HUDEP-2 (cell line): ENCODE results near the gene SIL1.

Source experiments
- DNase-seq, 76 experiments: peaks; one replicate each; lab custom pipeline; 2025; ENCODE audit not compliant: unreplicated experiment in 76 of 76; lab: John Stamatoyannopoulos, UW

SIL1 gene

GRCh38 chr5:139147483-139148087 is 50.6 kb downstream of the SIL1 start:
- no peak for DNase-seq

DNA sequence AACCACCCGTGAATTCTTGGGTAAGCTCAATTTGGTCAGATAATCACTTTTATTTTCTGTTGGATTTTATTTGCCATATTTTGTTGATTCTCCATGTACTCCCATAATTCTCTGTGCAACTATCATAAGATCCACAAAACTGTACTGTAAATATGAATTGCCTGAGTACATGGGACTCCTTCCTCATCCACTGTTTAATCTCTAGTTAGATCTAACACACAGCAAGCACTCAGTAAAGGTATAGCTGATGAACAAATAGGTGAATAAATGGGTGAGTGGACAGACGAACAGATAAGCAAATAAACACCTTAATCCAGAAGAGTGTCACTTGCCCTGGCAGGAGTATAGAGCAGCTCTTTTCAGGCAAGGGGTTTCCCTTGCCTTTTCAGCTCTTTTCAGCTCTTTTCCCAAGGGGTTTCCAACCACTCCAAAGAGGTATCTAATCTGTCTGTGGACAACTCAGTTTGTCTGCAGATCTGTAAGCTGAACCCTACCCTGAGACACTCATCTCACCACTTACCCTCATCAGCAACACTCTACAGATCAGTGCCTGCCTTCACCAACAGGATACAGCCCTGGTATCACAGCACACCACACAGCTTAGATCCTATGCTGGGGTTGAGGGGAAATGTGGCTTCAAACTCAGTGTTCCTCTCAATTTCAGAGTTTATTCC is 51.2 kb downstream of the SIL1 start:
- DNase-seq: no peak

GRCh38 chr5:139141446-139142204 is 56.5 kb downstream of the SIL1 start:
- DNase-seq: no peak

DNA sequence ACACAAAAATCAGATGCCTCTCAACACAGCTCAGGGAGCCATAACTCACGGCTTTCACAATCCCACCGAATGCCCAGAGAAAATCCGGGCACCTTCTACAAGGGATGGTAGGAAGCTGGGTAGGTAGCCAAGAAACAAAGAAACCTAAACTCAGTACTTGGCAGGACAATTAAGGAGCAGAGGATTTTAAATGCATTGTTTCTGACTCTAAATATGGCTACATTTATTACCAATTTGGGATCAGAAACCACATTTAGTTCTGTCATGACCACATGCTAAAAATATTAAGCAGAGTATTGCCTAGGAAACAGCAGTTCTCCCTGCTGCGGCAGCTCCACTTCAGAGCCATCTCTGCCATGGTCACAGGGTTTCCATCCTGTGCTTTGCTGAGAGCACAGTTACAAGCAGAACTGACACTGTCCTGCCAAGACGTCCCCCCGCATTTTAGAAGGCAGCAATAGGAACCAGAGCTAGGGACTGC is 57.5 kb downstream of the SIL1 start:
- no peak for DNase-seq

GRCh38 chr5:139138809-139139208 is 59.4 kb downstream of the SIL1 start:
- no peak for DNase-seq

GRCh38 chr5:139138109-139138508 is 60.1 kb downstream of the SIL1 start:
- no peak for DNase-seq

GRCh38 chr5:139137697-139138096 is 60.5 kb downstream of the SIL1 start:
- DNase-seq: peak in 15 of 76 experiments; percentile 2 to 26 (median 9)

GRCh38 chr5:139134906-139135305 is 63.3 kb downstream of the SIL1 start:
- no peak for DNase-seq

GRCh38 chr5:139133282-139133681 is 64.9 kb downstream of the SIL1 start:
- no peak for DNase-seq

DNA sequence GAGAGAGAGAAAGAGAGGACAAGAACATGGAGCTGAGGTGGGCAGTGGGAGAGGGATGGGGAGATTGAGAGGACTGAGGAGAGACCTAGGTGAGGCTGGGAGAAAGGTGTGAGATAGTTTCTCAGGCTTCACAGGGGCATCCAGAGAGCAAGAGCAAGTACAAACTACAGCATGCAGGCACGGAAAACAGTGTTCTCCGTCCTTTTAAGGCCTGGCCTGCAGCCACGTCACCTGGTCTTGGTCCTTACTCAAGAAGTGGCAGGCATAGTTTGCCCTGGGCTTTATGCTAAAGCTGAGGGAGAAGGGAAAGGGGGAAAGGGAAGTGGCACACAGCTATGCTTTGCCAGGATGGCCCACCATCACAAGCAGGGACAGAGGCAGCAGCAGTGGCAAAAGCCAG is 65.7 kb downstream of the SIL1 start:
- DNase-seq: no peak

- no peak for DNase-seq
These were observed 66.2 kb downstream of the SIL1 start for GRCh38 chr5:139131921-139132432.

DNA sequence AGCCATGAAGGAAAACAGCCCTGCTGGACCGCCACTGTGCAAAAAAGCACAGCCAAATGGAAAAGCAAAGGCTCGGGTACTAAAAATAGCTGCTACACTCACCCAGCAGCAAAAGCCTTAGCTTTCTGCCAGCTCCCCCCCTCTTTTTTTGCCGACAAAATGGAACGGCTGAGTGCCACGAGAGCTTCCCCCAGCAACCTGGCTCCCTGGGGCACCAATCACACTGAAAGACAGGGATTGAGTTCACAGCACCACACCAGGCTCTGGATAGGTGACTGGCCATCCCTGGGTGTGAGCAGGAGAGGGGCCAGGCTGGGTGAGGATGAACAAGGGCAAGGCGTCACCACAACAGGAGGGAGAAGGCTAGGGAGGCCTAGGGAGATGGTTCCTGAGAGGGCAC is 66.7 kb downstream of the SIL1 start:
- no peak for DNase-seq

GRCh38 chr5:139131062-139131461 is 67.1 kb downstream of the SIL1 start:
- no peak for DNase-seq

- no peak for DNase-seq
These were observed 68.0 kb downstream of the SIL1 start for GRCh38 chr5:139130214-139130613.

GRCh38 chr5:139126711-139127111 is 71.5 kb downstream of the SIL1 start:
- DNase-seq: no peak

DNA sequence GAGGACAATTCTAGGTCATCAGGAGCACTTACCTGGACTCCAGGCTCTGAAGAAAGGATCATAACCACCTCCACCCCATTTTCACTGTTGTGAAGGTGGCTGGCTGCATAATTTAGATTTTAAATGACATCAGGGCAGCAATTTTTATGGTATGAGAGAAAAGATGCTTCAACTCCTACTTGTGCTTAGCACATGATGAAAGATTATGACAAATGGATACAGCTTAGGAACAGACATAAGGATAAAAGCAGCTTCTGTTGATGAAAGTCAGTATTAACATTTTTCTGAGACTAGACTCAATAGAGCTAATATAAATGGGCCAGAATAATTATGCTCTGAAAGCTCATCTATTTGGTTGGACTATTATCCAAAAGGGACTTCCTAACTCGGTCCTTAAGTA is 72.2 kb downstream of the SIL1 start:
- no peak for DNase-seq

- DNase-seq: no peak
These were observed 73.2 kb downstream of the SIL1 start for GRCh38 chr5:139124774-139125520.

DNA sequence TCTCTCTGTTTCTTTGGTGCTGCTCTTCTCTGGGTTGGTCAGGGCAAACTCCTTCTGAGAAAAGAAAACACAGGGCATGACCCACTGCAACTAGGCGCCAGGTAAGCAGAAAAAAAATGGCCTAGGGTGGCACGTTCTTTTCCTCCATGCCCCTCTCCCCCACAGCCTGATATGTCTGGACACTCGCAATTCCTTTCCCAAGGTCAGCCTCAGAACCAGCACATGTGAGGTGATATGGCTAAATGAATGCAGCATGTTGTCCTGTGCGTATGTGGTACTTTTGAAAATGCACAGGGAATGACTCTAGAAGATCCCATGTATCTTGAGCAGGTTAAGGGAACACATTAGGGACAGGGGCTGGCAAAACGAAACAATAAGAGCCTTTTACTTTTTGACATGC is 77.0 kb downstream of the SIL1 start:
- no peak for DNase-seq

GRCh38 chr5:139120521-139120920 is 77.6 kb downstream of the SIL1 start:
- no peak for DNase-seq

- DNase-seq: no peak
These were observed 79.4 kb downstream of the SIL1 start for GRCh38 chr5:139118804-139119203.

DNA sequence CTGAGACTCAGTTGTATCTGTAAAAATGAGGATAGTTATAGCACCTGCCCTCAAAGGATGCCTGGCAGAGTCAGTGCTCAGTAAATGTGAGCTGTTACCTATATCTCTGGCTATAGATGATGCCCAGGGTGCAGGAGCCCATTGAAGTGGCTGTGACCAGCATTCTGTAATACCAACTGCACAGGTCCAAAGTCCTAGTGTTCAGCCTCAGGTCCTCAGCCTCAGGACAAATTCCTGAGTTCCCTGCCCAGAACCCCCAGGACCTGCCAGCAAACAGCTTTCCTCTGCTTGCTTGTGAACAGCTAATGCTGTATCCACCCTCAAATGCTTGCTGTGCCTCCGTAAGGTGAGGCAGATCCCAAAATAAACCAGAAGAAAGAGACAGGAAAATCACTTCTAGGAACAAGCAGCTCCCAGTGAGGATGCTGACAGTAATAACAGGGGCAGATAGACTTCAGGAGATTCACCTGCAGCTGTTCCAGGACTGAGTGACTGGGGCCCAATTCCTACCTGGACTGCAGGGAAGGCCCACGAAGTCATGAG is 80.8 kb downstream of the SIL1 start:
- DNase-seq: no peak
